ENCODE results near the gene PPP1R3E. TPM values are rescaled to one million over a fixed set of nuclear protein-coding genes. Genes with fewer than 3 reads are reported as not detected.

Gene PPP1R3E
- total and polyA plus RNA-seq, 2 of the 13 experiments (the other 11 are each of a cell fraction or from before 2014, with no cell fraction given), result 16.5 to 26.5 TPM

DNA sequence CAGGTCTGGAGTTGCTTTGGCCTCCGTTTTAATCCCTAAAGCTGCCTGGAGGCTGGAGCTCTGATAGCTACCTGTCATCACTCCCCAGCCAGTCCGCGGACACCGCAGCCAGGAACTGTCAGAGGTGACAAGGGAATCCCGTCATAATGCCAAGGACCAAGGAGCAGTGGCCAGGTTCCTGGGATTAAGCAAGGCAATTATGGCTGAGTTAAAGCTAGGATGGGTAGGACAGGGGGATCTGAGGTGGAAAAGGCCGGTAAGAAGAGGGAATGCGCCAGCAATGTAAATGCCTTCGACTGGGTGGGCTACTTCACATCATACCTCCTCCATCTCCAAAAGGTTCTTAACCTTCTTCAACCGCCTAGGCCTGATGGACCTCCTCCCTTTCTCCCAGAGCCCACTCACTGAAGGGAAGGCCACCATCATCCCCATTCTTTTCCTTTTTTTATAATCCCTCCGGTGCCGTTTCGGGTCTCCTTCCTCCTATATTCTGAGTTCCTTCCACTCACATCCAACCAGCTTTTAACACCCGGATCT lies 1.9 kb downstream of the PPP1R3E start (continued):
- TF ChIP-seq, protein P1, sequence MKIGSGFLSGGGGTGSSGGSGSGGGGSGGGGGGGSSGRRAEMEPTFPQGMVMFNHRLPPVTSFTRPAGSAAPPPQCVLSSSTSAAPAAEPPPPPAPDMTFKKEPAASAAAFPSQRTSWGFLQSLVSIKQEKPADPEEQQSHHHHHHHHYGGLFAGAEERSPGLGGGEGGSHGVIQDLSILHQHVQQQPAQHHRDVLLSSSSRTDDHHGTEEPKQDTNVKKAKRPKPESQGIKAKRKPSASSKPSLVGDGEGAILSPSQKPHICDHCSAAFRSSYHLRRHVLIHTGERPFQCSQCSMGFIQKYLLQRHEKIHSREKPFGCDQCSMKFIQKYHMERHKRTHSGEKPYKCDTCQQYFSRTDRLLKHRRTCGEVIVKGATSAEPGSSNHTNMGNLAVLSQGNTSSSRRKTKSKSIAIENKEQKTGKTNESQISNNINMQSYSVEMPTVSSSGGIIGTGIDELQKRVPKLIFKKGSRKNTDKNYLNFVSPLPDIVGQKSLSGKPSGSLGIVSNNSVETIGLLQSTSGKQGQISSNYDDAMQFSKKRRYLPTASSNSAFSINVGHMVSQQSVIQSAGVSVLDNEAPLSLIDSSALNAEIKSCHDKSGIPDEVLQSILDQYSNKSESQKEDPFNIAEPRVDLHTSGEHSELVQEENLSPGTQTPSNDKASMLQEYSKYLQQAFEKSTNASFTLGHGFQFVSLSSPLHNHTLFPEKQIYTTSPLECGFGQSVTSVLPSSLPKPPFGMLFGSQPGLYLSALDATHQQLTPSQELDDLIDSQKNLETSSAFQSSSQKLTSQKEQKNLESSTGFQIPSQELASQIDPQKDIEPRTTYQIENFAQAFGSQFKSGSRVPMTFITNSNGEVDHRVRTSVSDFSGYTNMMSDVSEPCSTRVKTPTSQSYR (CRISPR knock-in tag; IDR thresholded peaks at IDR 0.05; ENCODE audit: borderline replicate concordance), result no peak
- peak; percentile 22; the same call in 1 of the 2 replicates for TF ChIP-seq ZNF335 (CRISPR knock-in tag; IDR thresholded peaks at IDR 0.05)
- TF ChIP-seq ZNF547 (CRISPR knock-in tag; IDR thresholded peaks at IDR 0.05), result no peak
- TF ChIP-seq ZNF713 (CRISPR knock-in tag; IDR thresholded peaks at IDR 0.05), result 0 out of 2 replicates have a peak, but pooled peaks have one; percentile 56
- TF ChIP-seq, protein P2, sequence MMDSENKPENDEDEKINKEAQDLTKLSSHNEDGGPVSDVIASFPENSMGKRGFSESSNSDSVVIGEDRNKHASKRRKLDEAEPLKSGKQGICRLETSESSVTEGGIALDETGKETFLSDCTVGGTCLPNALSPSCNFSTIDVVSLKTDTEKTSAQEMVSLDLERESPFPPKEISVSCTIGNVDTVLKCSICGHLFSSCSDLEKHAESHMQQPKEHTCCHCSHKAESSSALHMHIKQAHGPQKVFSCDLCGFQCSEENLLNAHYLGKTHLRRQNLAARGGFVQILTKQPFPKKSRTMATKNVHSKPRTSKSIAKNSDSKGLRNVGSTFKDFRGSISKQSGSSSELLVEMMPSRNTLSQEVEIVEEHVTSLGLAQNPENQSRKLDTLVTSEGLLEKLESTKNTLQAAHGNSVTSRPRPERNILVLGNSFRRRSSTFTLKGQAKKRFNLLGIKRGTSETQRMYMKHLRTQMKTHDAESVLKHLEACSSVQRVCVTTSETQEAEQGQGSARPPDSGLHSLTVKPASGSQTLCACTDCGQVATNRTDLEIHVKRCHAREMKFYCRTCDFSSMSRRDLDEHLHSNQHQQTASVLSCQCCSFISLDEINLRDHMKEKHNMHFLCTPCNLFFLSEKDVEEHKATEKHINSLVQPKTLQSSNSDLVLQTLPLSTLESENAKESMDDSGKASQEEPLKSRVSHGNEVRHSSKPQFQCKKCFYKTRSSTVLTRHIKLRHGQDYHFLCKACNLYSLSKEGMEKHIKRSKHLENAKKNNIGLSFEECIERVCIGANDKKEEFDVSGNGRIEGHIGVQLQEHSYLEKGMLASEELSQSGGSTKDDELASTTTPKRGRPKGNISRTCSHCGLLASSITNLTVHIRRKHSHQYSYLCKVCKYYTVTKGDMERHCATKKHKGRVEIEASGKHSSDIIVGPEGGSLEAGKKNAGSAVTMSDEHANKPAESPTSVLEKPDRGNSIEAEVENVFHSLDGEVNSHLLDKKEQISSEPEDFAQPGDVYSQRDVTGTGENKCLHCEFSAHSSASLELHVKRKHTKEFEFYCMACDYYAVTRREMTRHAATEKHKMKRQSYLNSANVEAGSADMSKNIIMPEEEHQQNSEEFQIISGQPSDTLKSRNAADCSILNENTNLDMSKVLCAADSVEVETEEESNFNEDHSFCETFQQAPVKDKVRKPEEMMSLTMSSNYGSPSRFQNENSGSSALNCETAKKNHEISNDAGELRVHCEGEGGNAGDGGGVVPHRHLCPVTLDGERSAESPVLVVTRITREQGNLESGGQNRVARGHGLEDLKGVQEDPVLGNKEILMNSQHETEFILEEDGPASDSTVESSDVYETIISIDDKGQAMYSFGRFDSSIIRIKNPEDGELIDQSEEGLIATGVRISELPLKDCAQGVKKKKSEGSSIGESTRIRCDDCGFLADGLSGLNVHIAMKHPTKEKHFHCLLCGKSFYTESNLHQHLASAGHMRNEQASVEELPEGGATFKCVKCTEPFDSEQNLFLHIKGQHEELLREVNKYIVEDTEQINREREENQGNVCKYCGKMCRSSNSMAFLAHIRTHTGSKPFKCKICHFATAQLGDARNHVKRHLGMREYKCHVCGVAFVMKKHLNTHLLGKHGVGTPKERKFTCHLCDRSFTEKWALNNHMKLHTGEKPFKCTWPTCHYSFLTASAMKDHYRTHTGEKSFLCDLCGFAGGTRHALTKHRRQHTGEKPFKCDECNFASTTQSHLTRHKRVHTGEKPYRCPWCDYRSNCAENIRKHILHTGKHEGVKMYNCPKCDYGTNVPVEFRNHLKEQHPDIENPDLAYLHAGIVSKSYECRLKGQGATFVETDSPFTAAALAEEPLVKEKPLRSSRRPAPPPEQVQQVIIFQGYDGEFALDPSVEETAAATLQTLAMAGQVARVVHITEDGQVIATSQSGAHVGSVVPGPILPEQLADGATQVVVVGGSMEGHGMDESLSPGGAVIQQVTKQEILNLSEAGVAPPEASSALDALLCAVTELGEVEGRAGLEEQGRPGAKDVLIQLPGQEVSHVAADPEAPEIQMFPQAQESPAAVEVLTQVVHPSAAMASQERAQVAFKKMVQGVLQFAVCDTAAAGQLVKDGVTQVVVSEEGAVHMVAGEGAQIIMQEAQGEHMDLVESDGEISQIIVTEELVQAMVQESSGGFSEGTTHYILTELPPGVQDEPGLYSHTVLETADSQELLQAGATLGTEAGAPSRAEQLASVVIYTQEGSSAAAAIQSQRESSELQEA (CRISPR knock-in tag; IDR thresholded peaks at IDR 0.05; ENCODE audit: not compliant biosample characterization), result no peak
- TF ChIP-seq KAT2B (IDR thresholded peaks at IDR 0.05; ENCODE audit: borderline replicate concordance, low read depth, low read length), result no peak
- TF ChIP-seq ZNF556 (CRISPR knock-in tag; IDR thresholded peaks at IDR 0.05; ENCODE audit: borderline replicate concordance), result no peak
- TF ChIP-seq ZNF430 (CRISPR knock-in tag; IDR thresholded peaks at IDR 0.05), result no peak
- TF ChIP-seq RXRA (CRISPR knock-in tag; IDR thresholded peaks at IDR 0.05), result no peak
- TF ChIP-seq, protein P3, sequence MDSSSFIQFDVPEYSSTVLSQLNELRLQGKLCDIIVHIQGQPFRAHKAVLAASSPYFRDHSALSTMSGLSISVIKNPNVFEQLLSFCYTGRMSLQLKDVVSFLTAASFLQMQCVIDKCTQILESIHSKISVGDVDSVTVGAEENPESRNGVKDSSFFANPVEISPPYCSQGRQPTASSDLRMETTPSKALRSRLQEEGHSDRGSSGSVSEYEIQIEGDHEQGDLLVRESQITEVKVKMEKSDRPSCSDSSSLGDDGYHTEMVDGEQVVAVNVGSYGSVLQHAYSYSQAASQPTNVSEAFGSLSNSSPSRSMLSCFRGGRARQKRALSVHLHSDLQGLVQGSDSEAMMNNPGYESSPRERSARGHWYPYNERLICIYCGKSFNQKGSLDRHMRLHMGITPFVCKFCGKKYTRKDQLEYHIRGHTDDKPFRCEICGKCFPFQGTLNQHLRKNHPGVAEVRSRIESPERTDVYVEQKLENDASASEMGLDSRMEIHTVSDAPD (CRISPR knock-in tag; IDR thresholded peaks at IDR 0.05), result no peak
- TF ChIP-seq RNF2 (conservative IDR thresholded peaks at IDR 0.05; ENCODE audit: low read depth), result no peak
- no peak for TF ChIP-seq ZNF572 (CRISPR knock-in tag; IDR thresholded peaks at IDR 0.05)
- TF ChIP-seq, protein P4, sequence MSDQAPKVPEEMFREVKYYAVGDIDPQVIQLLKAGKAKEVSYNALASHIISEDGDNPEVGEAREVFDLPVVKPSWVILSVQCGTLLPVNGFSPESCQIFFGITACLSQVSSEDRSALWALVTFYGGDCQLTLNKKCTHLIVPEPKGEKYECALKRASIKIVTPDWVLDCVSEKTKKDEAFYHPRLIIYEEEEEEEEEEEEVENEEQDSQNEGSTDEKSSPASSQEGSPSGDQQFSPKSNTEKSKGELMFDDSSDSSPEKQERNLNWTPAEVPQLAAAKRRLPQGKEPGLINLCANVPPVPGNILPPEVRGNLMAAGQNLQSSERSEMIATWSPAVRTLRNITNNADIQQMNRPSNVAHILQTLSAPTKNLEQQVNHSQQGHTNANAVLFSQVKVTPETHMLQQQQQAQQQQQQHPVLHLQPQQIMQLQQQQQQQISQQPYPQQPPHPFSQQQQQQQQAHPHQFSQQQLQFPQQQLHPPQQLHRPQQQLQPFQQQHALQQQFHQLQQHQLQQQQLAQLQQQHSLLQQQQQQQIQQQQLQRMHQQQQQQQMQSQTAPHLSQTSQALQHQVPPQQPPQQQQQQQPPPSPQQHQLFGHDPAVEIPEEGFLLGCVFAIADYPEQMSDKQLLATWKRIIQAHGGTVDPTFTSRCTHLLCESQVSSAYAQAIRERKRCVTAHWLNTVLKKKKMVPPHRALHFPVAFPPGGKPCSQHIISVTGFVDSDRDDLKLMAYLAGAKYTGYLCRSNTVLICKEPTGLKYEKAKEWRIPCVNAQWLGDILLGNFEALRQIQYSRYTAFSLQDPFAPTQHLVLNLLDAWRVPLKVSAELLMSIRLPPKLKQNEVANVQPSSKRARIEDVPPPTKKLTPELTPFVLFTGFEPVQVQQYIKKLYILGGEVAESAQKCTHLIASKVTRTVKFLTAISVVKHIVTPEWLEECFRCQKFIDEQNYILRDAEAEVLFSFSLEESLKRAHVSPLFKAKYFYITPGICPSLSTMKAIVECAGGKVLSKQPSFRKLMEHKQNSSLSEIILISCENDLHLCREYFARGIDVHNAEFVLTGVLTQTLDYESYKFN (CRISPR knock-in tag; conservative IDR thresholded peaks at IDR 0.05), result no peak; the same call in 1 of the 2 replicates
